Uterus (tissue), 2 donors: ENCODE data around the gene WDFY2.

Source experiments
- POLR2A ChIP-seq, 2 donors: fragments of 450-650 bp; IDR thresholded peaks; one replicate each; pipeline ENCODE4 v1.6.1; 2016; ENCODE audit warnings: antibody characterized with exemption in 2 of 2, mild to moderate bottlenecking in 1 of 2, moderate library complexity in 1 of 2
- TF ChIP-seq, protein P1 (sequence below), 4 experiments: fragments of 200-600 bp in 2 of 4; fragments of 450-650 bp in 2 of 4; sonication (generic) in 2 of 4; IDR thresholded peaks; one replicate each; pipeline ENCODE4 v1.5.1; 2016 to 2019; ENCODE audit warnings: antibody characterized with exemption in 4 of 4, mild to moderate bottlenecking in 2 of 4, moderate library complexity in 1 of 4

DNA sequence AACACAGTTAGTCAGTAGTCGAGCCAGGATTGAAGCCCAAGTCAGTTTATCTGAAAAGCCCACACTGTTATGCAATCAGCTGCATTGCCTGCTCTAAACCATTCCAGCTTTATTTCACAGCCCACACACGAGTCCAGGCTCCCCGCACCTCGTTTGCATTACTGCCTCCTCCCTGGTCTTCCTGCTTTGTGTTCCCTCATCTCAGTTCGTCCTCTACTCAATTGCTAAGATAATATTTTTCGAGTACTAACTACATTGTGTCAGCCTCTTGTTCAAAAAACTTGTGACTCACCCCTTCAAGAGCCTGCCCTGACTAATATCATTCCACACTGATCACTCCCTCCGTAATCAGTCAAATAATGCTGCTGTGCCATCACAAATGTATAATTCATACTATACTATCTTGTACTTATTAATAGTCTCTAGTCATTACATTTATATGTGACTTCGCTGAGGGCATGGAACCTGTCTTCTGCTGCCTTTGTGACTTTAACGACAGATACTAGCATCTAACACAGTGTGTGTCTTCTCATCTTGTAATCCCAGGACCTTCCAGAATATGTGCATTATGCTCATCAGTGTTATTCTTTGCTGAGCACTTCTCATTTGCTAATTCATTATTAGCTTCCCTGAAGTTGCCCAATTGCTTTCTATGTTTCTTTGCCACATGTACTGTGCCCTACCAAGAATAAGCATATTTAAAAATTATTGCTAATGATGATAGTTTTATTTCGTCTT is 26.2 kb upstream of the WDFY2 start:
- TF ChIP-seq, protein P1, sequence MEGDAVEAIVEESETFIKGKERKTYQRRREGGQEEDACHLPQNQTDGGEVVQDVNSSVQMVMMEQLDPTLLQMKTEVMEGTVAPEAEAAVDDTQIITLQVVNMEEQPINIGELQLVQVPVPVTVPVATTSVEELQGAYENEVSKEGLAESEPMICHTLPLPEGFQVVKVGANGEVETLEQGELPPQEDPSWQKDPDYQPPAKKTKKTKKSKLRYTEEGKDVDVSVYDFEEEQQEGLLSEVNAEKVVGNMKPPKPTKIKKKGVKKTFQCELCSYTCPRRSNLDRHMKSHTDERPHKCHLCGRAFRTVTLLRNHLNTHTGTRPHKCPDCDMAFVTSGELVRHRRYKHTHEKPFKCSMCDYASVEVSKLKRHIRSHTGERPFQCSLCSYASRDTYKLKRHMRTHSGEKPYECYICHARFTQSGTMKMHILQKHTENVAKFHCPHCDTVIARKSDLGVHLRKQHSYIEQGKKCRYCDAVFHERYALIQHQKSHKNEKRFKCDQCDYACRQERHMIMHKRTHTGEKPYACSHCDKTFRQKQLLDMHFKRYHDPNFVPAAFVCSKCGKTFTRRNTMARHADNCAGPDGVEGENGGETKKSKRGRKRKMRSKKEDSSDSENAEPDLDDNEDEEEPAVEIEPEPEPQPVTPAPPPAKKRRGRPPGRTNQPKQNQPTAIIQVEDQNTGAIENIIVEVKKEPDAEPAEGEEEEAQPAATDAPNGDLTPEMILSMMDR (IDR thresholded peaks at IDR 0.05): no peak
- TF ChIP-seq POLR2A (IDR thresholded peaks at IDR 0.05): no peak
